D721Med (cell line): ENCODE results near the gene NANOG.
"Not testable (repeated sequence)": the region's sequence is repeated elsewhere in the genome, so short reads cannot be mapped to it uniquely, and the experiment has no call there.

Source experiments
- DNase-seq: peaks from one replicate; pipeline ENCODE4 v3.0.0; 2011; ENCODE audit warnings: low spot score; ENCODE audit not compliant: insufficient read length
- FAIRE-seq: peaks from 2 replicates; lab custom pipeline; 2011; peaks lifted over from hg19 to GRCh38; lab: Jason Lieb, UNC
- TF ChIP-seq, protein P1 (sequence below): IDR thresholded peaks from 2 replicates; pipeline ENCODE4 v1.5.1; 2012; ENCODE audit warnings: mild to moderate bottlenecking, control low read depth; ENCODE audit not compliant: insufficient read depth; ENCODE audit errors: missing control alignments

The NANOG gene

DNA sequence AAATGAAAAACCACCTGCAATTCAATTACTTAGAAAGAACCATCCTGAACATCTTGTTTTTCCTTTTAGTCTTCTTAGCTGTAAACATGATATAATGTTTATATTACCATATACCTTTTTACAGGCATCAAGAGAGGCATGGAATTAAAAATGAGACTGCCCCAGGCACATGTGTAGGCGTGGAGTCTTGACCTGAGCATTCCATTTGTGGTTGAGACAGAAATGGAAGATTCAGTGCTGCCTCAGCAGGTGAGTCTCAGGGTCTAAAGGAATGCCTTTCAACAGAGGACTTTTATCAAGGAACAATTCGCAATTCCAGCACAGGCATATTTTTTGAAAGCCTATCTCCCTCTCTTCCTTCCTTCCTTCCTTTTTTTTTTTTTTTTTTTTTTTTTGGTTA, 32.2 kb upstream of the NANOG start:
- DNase-seq = no peak
- TF ChIP-seq, protein P1, sequence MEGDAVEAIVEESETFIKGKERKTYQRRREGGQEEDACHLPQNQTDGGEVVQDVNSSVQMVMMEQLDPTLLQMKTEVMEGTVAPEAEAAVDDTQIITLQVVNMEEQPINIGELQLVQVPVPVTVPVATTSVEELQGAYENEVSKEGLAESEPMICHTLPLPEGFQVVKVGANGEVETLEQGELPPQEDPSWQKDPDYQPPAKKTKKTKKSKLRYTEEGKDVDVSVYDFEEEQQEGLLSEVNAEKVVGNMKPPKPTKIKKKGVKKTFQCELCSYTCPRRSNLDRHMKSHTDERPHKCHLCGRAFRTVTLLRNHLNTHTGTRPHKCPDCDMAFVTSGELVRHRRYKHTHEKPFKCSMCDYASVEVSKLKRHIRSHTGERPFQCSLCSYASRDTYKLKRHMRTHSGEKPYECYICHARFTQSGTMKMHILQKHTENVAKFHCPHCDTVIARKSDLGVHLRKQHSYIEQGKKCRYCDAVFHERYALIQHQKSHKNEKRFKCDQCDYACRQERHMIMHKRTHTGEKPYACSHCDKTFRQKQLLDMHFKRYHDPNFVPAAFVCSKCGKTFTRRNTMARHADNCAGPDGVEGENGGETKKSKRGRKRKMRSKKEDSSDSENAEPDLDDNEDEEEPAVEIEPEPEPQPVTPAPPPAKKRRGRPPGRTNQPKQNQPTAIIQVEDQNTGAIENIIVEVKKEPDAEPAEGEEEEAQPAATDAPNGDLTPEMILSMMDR = no peak
- no peak for FAIRE-seq

DNA sequence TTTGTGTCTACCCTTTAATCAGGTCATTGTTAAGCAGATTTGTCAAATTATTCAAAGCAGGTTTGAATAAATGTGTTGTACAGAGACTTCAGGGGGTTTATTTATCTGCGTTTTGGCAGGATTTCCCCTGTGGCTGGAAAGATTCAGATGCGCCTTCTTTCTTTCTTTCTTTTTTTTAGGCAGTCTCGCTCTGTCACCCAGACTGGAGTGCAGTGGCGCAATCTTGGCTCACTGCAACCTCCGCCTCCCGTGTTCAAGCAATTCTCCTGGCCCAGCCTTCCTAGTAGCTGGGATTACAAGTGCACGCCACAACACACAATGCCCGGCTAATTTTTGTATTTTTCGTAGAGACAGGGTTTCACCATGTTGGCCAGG, 30.4 kb upstream of the NANOG start:
- no peak for FAIRE-seq
- no peak for DNase-seq
- TF ChIP-seq, protein P1 = no peak

DNA sequence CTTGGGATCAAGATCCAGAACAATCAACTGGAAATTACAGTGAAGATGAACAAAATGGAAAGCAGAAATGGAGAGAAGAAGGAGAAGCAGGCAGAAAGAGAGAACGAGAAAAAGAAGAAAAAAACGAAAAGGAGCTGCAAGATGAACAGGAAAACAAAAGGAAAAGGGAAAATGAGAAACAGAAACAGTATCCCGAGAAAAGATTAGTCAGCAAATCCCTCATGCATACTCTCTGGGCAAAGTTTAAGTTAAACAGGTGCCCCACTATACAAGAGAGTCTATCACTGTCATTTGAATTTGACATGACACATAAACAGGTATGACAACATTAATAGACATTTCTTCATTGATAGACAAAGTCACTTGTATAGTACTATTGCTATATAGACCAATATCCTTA, 19.2 kb upstream of the NANOG start:
- FAIRE-seq (no peak), DNase-seq (no peak)
- TF ChIP-seq, protein P1 = no peak

DNA sequence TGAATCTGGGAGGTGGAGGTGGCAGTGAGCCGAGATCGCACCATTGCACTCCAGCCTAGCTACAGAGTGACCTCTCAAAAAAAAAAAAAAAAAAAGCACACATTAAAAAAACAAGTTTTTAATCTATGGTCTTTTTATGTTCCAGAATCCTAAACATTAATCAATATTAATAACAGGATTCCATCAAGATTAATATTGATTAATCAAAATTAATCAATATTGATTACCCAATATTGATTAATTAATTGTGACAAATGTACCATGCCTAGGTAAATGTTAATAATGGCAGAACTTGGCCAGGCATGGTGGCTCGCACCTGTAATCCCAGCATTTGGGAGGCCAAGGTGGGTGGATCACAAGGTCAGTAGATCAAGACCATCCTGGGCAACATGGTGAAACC, 7.9 kb upstream of the NANOG start:
- TF ChIP-seq, protein P1 = no peak
- FAIRE-seq = no peak

DNA sequence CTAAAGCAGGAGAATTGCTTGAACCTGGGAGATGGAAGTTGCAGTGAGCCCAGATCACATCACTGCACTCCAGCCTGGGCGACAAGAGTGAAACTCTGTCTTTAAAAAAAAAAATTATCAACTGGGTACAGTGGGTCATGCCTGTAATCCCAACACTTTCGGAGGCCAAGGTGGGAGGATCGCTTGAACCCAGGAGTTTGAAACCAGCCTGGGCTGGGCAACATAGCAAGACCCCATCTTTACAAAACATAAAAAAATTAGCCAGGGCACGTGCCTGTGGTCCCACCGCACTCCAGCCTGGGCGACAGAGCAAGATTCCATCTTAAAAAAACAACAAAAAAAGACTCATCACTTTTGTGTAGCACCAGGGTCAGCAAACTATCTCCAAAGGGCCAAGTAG, 7.1 kb upstream of the NANOG start:
- FAIRE-seq = no peak
- DNase-seq = no peak

More for the DNA sequence above, 7.9 kb upstream of the NANOG start:
- DNase-seq = no peak

DNA sequence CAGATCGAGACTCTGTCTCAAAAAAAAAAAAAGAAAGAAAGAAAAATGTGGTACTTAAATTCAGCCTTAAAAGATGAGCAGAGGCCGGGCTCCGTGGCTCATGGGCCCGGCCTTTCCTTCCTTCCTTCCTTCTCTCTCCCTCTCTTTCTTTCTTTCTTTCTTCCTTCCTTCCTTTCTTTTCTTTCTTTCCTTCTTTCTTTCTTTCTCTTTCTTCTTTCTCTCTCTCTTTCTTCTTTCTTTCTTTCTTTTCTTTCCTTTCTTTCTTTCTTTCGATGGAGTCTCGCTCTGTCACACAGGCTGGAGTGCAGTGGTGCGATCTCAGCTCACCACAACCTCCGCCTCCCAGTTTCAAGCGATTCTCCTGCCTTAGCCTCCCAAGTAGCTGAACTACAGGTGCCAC, 5.8 kb upstream of the NANOG start:
- not testable (repeated sequence) for FAIRE-seq, DNase-seq

More for the DNA sequence above, 7.1 kb upstream of the NANOG start:
- TF ChIP-seq, protein P1 = no peak

DNA sequence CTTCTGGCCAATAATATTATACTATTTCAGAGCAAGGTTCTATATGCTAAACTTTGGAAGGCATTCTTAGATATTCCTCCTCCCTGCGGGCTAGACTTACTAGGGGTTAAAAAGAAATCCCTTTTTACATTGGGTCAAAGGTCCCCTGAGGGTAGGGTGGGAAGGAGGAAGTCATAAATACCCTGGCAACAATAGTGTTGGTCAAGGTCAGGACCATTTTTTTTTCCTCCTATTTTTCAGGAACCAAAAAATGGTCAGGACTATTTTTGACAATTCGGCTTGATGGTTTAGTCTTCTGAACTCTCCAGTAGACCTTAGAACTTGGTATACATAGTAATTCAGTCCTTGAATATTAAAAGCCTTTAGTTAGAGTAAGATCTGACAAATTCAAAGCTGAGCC, 4.5 kb upstream of the NANOG start:
- FAIRE-seq (no peak), DNase-seq (no peak)
- TF ChIP-seq, protein P1 = no peak
